ENCODE data around the gene DCX. TPM values are rescaled to one million over a fixed set of nuclear protein-coding genes. Genes with fewer than 3 reads are reported as not detected.

Gene DCX
- total RNA-seq, 1 donor from 2014 or later: 0.05 TPM

DNA sequence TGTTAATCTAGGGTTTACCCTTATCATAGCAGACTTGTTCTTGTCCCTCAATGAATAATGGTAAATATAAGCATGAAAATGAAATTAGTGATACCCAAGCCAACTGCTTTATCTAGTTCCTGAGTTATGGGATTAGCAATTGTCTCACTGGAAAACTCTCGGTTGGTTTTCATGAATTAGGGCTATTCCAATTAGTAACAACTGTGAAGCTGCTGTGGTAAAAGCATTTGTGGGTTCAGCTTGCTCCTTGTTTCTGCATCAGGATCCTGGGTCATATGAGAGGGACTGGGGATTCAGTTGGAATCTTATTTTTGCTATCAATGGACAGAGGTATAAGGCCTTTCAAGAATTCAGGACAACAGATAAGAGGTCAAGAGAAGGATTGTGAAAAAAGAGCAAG is 50.2 kb downstream of the DCX start:
- TF ChIP-seq, protein P1, sequence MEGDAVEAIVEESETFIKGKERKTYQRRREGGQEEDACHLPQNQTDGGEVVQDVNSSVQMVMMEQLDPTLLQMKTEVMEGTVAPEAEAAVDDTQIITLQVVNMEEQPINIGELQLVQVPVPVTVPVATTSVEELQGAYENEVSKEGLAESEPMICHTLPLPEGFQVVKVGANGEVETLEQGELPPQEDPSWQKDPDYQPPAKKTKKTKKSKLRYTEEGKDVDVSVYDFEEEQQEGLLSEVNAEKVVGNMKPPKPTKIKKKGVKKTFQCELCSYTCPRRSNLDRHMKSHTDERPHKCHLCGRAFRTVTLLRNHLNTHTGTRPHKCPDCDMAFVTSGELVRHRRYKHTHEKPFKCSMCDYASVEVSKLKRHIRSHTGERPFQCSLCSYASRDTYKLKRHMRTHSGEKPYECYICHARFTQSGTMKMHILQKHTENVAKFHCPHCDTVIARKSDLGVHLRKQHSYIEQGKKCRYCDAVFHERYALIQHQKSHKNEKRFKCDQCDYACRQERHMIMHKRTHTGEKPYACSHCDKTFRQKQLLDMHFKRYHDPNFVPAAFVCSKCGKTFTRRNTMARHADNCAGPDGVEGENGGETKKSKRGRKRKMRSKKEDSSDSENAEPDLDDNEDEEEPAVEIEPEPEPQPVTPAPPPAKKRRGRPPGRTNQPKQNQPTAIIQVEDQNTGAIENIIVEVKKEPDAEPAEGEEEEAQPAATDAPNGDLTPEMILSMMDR (IDR thresholded peaks at IDR 0.05; ENCODE audit: borderline replicate concordance): no peak
- no peak overlapping the region for H3K4me3 ChIP-seq
- no peaks in the 10 kb centered on the region for H3K9me3 ChIP-seq (replicated peaks)
- DNase-seq: no peak
- no peaks in the 10 kb centered on the region for H3K4me1 ChIP-seq
- no peak overlapping the region for H3K27ac ChIP-seq (replicated peaks)
- intact Hi-C loops (cut with micrococcal nuclease): no loop called here
- H3K36me3 ChIP-seq: no peaks in the 10 kb centered on the region
- no peaks in the 10 kb centered on the region for H3K27me3 ChIP-seq (ENCODE audit: low read depth)

DNA sequence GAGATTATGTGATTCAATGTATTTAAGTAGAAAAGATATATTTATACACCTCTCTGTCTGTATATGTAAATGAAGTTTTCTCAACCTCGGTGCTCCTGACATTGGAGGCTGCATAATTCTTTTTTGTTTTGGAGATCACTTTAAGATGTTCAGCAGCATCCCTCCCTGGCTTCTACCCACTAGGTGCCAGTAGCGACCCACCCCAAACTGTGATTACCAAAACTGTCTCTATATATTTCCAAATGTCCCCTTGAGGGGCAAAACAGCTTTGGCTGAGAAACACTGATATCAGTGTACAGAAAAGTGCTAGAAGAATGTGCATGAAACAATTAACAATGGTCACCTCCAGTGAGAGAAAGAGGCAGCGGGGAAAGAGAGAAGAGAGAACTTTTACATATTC is 51.2 kb downstream of the DCX start:
- H3K36me3 ChIP-seq: no peaks in the 10 kb centered on the region
- H3K27me3 ChIP-seq (ENCODE audit: low read depth): no peaks in the 10 kb centered on the region
- H3K4me1 ChIP-seq: no peaks in the 10 kb centered on the region
- TF ChIP-seq, protein P1 (IDR thresholded peaks at IDR 0.05; ENCODE audit: borderline replicate concordance): no peak
- H3K9me3 ChIP-seq (replicated peaks): no peaks in the 10 kb centered on the region
- H3K4me3 ChIP-seq: no peak overlapping the region
- no peak overlapping the region for H3K27ac ChIP-seq (replicated peaks)
- DNase-seq: no peak
- intact Hi-C loops (cut with micrococcal nuclease): no loop called here

DNA sequence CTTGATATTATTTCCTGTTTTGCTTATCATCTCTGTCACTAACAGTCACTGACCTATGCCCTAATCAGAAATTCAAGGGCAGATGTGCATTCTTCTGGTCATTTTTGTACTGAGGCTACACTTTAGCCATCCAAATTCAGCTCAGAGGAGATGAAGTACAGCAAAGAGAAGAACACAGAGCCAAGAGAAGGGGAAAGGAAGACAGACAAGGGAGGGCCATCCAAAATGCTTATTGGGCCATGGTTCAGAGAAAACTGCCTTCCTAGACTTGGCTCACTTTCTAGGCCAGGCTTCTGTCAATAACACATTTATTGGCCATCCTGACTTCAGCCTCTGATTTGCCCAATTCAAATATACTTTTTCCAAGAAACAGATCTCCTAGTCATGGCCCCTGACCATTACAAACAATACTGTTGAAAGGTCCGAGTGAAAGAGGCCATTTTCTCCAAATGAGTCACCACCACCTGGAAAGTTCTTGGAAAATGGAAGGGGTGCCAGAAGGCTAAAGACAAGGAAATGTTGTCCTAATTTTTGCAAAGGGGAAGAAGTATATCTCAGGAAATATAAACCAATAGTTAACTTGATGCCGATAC is 56.4 kb downstream of the DCX start:
- H3K36me3 ChIP-seq: no peaks in the 10 kb centered on the region
- H3K27ac ChIP-seq (replicated peaks): no peak overlapping the region
- no peak for DNase-seq
- H3K9me3 ChIP-seq (replicated peaks): no peaks in the 10 kb centered on the region
- H3K27me3 ChIP-seq (ENCODE audit: low read depth): no peaks in the 10 kb centered on the region
- intact Hi-C loops (cut with micrococcal nuclease): no loop called here
- no peak overlapping the region for H3K4me3 ChIP-seq
- H3K4me1 ChIP-seq: no peaks in the 10 kb centered on the region
- TF ChIP-seq, protein P1 (IDR thresholded peaks at IDR 0.05; ENCODE audit: borderline replicate concordance): no peak

- Histone ChIP-seq H3K27me3 (ENCODE audit: low read depth) (no peaks in the 10 kb centered on the region), H3K9me3 (replicated peaks) (no peaks in the 10 kb centered on the region), H3K4me3 (no peak overlapping the region), H3K27ac (replicated peaks) (no peak overlapping the region), H3K4me1 (no peaks in the 10 kb centered on the region), H3K36me3 (no peaks in the 10 kb centered on the region)
- DNase-seq: no peak
- TF ChIP-seq, protein P1 (IDR thresholded peaks at IDR 0.05; ENCODE audit: borderline replicate concordance): no peak
- intact Hi-C loops (cut with micrococcal nuclease): no loop called here
These were observed 57.5 kb downstream of the DCX start for GRCh38 chrX:111354496-111354895.

DNA sequence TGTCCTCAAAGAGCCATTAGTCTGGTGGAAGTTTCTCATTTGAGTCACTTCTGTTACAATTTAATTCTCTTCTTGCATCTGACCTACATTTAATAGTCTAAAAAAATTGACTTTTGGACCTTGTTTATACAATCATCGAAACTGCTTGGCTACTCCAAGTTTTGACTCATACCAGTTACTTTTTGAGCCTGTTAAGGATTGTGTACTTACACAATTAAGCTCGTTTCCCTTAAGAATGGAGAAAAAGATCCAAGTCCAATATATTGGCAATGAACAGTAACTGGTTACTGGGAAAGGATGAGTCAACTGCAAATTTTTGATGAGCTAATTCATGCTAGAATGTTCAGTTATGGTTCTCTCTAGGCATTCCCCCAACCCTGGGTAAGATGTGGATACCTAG is 58.2 kb downstream of the DCX start:
- DNase-seq: no peak
- Histone ChIP-seq H3K9me3 (replicated peaks) (no peaks in the 10 kb centered on the region), H3K4me1 (no peaks in the 10 kb centered on the region), H3K4me3 (no peak overlapping the region), H3K27me3 (ENCODE audit: low read depth) (no peaks in the 10 kb centered on the region), H3K36me3 (no peaks in the 10 kb centered on the region), H3K27ac (replicated peaks) (no peak overlapping the region)
- intact Hi-C loops (cut with micrococcal nuclease): no loop called here
- TF ChIP-seq, protein P1 (IDR thresholded peaks at IDR 0.05; ENCODE audit: borderline replicate concordance): no peak

Data from left ventricle myocardium inferior (tissue), 1 donor.